Activated CD4-positive, CD25-positive, alpha-beta regulatory T cell treated with anti-CD3 and anti-CD28 coated beads, Interleukin-2, amount 50 U/mL, for 16 hours (primary cell): Measurements from ENCODE around the gene PSMA8.
"Not testable (repeated sequence)": the region's sequence is repeated elsewhere in the genome, so short reads cannot be mapped to it uniquely, and the experiment has no call there.

Source experiments
- DNase-seq: peaks from one replicate; pipeline ENCODE4 v3.0.0-alpha.2; 2020; ENCODE audit warnings: low read depth, low spot score

PSMA8 gene

DNA sequence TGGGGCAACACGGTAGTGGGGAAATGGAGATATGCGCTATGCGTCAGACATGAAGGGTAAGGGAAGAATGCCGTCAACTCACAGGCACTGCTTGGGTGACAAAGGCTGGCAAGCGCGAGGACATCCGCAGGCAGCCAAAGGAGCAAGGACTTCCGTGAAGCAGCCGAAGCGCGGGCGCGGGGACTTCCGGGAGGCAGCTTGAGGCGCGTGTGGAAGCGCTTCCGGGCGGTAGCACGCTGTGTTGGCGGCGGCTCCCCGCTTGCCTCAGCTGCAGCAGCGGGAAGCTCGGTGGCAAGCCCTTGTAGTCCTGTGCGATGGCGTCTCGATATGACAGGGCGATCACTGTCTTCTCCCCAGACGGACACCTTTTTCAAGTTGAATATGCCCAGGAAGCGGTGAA is at the start of gene PSMA8:
Gene PSMA8 (plus strand): TSS at position 218 of the 400 bp plus-strand sequence. CDS start 97 bp downstream, at position 315.
- no peak for DNase-seq

DNA sequence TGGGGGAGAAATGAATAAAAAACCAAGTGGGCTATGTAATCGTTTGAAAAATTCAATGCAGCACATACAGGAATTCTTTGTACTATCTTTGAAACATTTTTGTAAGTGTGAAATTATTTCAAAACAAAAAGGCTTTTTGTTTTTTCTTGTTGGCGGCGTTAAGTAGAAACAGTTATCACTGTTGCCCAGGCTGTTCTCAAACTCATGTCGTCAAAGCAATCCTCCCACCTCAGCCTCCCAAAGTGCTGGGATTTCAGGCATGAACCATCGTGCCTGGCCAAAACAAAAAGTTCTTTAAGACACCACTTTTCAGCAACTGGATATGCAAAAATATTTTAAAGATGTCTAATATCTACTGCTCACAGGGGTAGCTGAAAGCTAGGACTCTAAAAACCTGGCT is 48.6 kb upstream of the PSMA8 start:
- DNase-seq, result no peak

DNA sequence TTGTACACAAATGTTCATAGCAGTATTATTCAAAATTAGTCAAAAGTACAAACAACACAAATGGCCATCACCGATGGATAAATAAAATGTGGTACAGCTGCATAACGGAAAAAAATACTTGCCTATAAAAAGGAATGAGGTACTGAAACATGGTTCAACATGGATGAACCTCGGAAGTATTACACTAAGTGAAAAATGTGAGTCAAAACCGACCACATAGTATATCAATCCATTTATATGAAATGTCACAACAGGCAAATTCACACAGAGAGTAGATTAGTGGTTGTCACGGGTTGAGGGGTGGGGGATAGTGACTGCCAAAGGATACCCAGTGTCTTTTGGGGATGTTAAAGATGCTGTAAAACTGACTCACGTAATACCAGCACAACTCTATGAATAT is 46.7 kb upstream of the PSMA8 start:
- DNase-seq, result no peak

DNA sequence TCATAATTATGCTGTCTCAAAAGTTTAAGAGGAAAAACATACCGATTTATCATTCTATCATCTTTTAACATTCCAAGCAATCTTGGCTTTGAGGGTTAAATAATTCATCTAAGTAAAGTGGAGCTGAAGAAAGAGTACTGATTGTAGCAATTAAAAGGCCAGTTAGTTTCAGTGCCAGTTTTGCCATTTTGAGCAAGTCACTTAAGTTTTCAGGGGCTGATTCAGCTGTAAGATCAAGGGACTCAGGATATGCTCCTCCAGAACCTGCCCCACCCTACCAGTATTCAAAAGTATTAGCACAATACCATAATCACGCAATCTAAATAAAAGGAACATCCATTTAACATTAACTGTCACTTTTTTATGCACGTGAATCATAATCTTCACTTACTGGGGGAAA is 45.2 kb upstream of the PSMA8 start:
- DNase-seq, result no peak

DNA sequence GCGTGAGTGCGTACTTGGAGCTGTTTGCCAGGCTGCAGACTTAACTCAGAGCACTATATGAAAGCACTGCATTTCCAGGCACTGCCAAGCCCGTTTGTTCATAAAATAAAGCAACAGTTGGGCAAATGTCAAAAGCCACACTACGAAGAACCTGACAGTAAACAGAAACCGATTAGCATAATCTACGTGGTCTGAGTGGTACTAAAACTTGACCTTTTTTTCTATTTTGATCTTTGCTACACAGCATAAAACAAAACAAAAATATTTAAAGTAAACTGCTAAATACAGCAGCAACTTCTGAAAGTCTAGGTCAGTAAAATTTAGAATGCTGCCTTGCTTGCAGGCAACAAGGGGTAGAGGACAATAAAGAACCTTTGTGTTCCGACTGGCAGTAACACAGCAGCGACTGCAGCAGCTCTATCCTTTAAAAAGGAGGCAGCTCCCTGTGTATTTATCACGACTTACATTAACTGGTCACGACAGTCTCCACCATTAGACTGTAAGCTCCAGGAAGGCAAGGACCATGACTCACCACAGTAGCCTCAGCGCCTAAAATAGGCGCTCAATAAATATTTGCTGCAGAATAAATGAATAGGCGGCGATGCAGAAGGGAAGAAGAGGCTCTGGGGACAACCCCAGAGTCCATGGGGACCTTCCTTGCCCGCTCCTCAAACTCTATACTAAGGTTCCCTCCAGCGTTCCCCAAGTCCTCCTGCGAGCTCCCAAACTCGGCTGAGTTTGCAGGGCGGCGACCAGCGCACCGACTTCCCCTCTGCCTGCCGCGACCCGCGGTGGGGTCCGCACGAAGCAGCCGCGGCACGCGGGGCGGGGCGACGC is 44.2 kb upstream of the PSMA8 start:
- DNase-seq, result no peak

DNA sequence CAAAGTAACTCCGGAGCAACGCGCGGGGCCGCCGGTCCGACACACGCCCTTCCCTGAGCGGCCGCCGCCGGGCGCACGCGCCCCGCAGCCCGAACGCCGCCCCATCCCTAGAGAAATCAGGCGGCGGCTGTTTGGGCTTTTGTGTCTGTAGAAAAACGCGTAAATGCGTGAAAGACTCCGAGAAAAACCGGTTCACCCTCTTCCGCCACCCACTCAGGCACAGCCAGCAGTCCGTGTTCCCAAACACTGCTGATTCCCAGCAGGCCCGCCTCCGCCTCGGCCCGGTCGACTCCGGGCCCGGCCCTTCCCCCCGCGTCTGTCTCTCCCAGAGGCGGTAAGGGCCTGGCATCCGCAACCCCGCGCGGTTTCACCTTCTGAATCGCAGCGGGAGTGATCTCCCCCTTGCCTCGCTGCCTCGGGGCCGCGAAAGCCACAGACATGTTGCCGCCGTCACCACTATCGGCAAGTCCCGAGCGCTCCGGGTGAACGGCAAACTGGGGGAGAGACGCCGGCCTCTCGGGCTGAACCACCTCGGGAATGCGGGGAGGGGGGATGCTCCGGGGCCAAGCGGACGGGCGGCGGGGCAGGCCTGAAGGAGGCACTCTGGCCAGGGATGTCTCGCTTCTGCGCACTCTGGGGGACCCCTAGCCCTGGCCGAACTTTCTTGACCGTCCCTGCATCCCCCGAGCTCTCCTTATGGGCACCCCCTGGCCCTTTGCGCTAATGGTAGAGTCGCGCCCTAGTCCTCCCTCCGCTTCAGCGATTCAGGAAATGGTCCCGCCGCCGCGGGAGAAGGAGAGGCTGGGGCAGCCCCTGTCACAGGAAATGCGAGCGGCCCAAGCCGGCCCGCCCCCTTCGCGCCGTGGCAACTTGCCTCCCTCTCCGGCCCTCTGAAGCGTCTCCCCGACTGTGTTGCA is 43.3 kb upstream of the PSMA8 start, which contains the start of gene SS18:
Gene SS18 (minus strand): TSS at position 484 of the 917 bp plus-strand sequence. CDS start 44 bp downstream, at position 440.
- DNase-seq, result peak; percentile 73

DNA sequence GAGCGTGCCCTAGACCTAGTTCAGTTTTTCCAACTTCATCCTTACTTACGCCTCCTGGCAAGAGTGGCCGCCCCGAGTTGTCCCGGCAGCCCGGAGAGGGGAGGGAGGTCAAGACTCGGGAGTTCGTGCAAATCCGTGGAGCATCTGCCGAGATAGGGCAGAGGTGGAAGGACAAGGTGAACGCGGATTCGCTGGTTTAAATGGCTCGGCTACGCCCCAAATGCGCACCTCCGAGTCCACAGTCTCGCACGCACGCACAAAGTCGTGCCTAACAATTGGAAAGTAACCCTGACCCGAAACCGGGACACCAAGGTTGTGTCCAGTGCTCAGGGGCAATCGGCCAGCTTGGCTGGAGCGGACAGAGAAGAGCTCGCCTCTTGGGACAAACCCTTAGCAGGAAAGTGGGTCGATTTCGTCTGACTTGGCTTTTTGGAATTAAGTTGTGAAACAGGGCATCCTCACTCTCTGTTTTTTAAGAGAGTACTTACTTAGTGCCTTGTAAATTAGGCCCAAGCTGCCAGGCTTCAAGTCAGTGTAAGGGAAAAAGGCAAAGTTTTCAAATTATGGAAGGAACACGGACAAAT is 42.5 kb upstream of the PSMA8 start:
- DNase-seq, result no peak

DNA sequence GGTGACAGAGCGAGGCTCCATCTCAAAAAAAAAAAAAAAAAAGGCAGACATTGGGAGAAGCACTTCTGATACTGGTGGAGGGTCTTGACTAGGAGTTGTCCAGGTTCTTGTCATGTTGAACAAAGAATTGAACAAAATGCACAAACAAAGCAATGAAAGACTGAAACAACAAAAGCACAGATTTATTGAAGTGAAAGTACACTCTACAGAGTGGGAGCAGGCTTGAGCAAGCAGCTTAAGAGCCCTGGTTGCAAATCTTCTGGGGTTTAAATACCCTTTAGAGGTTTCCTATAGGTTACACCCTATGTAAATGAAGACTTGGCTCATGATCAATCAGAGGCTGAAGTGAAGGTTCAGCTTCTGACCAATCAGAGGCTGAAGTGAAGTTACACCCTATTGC is 36.8 kb upstream of the PSMA8 start:
- no peak for DNase-seq

DNA sequence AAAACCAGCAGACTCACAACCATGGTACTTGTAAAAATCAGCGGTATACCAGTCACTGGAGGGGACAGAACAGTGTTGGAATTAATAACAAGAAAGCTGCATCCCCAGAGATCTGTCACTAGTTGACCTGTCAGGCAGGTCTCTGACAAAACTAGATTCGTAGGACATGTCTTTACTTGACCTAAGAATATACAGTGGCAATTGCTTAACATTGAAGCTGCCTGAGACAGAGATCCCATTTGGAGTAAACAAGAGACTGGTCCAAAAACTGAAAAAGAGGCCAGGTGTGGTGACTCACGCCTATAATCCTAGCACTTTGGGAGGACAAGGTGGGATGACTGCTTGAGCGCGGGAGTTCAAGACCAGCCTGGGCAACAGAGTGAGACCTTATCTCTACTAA is 36.1 kb upstream of the PSMA8 start:
- no peak for DNase-seq

DNA sequence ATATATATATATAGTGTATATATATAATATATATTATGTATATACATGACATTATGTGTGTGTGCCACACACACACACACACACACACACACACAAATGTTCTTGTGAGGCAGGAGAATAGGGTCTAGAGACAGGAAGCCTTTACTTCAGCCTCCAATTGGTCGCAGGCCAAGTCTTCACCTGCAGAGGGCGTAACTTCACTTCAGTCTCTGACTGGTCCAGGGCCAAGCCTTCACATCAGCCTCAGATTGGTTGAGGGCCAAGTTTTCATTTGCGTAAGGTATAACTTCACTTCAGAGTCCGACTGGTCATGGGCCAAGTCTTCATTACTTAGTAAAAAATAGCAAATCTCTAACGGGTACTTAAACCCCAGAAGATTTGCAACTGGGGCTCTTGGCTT is 30.1 kb upstream of the PSMA8 start:
- DNase-seq, result no peak

DNA sequence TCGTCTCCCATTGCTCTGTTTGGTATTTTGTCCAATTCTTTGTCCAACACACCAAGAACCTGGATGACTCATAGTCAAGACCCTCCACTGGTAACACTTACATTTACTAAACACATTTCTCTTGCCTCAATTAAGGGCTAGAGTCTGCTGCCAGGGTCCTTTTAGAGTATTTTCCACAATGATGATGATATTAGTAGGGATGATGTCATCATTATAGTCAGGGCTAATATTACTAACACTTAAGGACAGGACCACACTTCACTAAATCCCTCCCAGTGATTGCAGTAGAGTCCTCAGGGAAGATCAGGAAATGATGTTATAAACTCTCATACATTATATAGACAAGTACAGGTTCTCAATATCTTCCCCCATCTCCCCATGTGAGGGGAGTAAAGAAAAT is 29.6 kb upstream of the PSMA8 start:
- DNase-seq, result no peak

DNA sequence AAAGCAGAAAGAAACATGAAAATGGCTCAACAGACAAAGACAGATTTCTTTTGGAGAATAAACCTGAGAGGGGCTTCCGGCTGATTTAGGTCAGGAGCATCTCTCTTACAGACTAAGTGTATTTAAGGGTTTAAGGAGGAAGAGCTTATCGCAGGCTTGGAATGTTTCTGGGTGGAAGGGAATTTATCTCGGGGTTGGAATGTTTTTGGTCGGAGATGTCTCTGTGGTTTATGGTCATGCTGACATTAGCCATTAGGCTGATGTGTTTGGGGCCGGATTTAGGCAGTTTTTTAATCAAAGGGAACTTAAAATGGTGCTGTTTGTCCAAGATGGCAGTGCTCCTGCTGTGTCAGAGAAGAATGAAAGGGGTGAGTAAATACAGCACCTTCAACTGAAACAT is 14.4 kb upstream of the PSMA8 start:
- DNase-seq, result no peak

DNA sequence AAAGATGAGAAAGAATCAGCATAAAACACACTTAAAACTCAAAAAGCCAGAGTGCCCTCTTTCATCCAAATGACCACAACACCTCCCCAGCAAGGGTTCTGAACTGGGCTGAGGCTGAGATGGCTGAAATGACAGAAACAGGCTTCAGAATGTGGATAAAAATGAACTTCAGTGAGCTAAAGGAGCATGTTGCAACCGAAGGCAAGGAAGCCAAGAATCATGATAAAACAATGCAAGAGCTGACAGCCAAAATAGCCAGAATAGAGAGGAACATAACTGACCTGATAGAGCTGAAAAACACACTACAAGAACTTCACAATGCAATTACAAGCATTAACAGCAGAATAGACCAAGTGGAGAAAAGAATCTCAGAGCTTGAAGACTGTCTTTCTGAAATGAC is 12.2 kb upstream of the PSMA8 start:
- no peak for DNase-seq

DNA sequence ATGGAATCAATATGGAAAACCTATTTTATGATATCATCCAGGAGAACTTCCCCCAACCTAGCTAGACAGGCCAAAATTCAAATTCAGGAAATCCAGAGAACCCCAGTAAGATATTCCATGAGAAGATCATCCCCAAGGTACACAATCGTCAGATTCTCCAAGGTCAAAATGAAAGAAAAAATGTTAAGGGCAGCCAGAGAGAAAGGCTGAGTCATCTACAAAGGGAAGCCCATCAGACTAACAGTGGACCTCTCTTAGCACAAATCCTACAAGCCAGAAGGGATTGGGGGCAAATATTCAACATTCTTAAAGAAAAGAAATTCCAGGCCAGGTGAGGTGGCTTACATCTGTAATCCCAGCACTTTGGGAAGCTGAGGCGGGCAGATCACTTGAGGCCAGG is 11.7 kb upstream of the PSMA8 start:
- DNase-seq, result not testable (repeated sequence)

DNA sequence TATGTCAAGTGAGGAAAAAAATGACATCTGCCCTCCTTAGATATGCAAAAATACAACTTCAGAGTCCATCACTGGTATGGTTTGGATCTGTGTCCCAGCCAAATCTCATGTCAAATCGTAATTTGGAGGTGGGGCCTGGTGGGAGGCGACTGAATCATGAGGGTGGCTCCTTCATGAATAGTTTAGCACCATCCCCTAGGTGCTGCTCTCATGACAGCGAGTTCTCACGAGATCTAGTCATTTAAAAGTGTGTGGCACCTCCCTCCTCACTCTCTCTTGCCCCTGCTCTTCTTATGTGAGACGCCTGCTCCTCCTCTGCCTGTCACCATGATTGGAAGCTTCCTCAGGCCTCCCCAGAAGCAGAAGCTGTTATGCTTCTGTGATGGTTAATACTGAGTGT is 5.9 kb upstream of the PSMA8 start:
- no peak for DNase-seq

DNA sequence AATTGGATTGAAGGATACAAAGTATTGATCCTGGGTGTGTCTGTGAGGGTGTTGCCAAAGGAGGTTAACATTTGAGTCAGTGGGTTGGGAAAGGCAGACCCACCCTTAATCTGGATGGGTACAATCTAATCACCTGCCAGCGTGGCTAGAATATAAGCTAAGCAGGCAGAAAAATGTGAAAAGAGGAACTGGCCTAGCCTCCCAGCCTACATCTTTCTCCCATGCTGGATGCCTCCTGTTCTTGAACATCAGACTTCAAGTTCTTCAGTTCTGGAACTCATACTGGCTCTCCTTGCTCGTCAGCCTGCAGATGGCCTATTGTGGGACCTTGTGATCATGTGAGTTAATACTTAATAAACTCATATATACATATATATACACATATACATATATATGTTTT is 5.5 kb upstream of the PSMA8 start:
- not testable (repeated sequence) for DNase-seq

DNA sequence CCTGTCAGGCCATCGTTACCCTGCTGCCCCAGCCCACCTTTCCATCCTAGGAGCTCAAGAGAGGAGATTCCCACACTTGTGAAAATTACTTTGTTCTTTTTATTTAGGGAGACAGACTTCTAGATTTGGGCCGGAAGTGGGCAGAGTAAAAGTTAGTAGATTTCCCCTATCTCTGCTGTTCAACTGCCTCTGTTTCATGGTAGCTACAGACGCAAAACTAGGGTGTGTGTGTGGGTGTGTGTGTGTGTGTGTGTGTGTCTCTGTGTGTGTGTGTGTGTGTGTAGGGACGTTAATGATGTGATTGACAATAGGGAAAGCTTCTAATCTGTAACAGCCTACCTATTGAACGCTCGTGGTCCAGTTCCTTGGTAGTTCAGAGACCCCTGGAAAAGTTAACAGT is 438 bp downstream of the PSMA8 start:
- no peak for DNase-seq

DNA sequence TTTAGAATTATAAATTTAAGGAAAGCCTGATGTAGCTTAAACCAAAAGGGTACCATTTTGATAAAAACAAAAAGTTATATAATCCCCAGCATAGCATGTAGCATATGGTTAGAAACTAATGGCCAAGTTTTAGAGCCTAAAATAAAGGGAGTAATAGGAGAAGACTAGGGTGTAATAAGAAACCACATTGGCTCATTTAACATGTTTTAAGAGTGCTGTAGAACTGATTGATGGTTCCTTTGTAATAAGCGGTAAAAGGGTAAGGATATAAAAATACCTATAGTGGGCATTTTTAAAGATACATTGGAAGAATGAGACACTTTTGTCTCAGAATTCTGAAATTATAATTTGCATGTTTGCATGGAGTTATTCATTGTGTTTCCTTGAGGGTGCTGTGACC is 1.9 kb downstream of the PSMA8 start:
- no peak for DNase-seq

DNA sequence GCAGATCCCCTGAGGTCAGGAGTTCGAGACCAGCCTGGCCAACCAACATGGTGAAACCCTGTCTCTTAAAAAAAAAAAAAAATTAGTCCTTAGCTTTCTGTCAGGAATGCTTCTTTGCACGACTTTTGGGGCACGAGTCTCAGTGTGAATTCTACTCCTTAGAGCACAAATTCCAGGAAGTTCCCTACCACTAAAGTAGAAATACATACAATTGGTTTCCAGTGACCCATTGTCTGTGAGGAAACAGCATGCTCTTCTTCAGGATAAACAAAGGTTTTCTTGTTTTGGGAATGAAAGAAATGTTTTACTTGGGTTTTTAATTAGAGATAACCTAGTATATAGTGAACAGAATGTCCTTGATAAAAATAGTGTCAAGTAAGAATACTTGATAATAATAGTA is 23.7 kb downstream of the PSMA8 start:
- no peak for DNase-seq

DNA sequence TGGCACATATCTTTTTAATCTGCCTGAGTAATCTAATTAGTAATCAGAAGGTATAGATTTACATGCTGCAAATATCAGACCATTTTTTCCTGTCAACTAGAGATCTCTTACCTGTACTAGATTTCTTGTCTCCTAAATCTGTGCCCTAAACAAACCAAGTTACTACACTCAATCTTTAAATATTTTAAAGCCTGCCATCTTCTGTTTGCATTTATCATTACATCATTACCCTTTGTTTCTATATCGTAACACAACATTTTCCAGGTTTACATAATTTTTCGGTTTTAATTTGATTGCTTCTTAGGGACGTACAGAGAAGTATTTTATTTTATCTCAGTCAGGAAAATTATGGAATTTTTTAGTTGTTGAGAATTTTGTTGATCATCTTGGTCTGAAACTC is 25.7 kb downstream of the PSMA8 start:
- DNase-seq, result no peak

DNA sequence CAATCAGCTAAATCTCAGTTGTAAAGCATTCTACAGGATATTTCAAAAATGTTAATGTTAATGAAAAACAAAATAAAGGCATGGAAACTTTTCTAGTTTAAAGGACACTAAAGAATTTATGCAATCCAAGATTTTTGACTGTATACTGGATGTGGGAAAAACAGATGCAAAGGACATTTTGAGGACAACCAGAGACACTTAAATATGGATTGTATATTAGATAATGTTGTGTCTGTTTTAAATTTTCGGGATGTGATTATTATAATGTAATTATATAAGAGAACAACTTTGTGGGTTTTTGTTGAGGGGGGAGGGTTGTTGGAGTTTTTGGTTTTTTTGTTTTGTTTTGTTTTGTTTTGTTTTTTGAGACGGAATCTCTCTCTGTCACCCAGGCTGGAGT is 30.9 kb downstream of the PSMA8 start:
- no peak for DNase-seq

DNA sequence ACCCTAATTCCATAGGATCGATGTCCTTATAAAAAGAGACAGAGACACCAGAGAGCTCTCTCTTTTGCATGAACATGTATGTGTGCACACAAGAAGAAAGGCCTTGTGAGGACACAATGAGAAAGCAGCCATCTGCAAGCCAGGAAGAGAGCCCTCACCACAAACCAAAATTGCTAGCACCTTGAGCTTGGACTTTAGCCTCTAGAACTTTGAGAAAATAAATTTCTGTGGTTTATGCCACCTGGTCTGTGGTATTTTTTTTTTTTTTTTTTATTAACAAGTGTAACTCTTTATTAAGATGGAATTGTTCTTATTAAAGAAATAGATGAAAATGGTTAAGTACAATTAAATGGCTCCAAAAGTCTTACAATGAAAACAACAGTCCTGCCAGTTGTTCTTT is 33.9 kb downstream of the PSMA8 start:
- not testable (repeated sequence) for DNase-seq
